Fibroblast of lung (primary cell): Measurements from ENCODE around the gene PACSIN2. TPM values are rescaled to one million over a fixed set of nuclear protein-coding genes. Genes with fewer than 3 reads are reported as not detected.

Experiments used
- DNase-seq, 2 donors: peaks; one replicate each; pipeline versions ENCODE4 v3.0.0 to v3.0.0-alpha.2; 2010; ENCODE audit warnings: low read depth in 2 of 2
- H2AFZ ChIP-seq: 2 replicates; pipeline ENCODE4 v1.5.1; 2012; ENCODE audit warnings: low read length, control low read depth, inconsistent platforms
- H3K27ac ChIP-seq: 2 replicates; pipeline ENCODE4 v1.5.1; 2011; ENCODE audit warnings: low read length, control low read depth; ENCODE audit not compliant: insufficient read depth
- H3K27me3 ChIP-seq: 2 replicates; pipeline ENCODE4 v1.5.1; 2011; ENCODE audit warnings: mild to moderate bottlenecking, low read length; ENCODE audit not compliant: control insufficient read depth, insufficient read depth
- H3K36me3 ChIP-seq: 2 replicates; pipeline ENCODE4 v1.5.1; 2011; ENCODE audit warnings: low read length; ENCODE audit not compliant: control insufficient read depth, insufficient read depth
- H3K4me1 ChIP-seq: 2 replicates; pipeline ENCODE4 v1.5.1; 2011; ENCODE audit warnings: low read length; ENCODE audit not compliant: control insufficient read depth, insufficient read depth; ENCODE audit errors: extremely low read depth
- H3K4me2 ChIP-seq: 2 replicates; pipeline ENCODE4 v1.5.1; 2011; ENCODE audit warnings: low read length, control low read depth; ENCODE audit not compliant: insufficient read depth; ENCODE audit errors: extremely low read depth
- H3K4me3 ChIP-seq, 4 experiments: fragments of 200-600 bp in 1 of 4; sonication (generic) in 1 of 4; replicated peaks in 1 of 4; 2 replicates each; pipeline ENCODE4 v1.5.1; 2011 to 2016; ENCODE audit warnings: low read length in 4 of 4, low read depth in 3 of 4, mild to moderate bottlenecking in 3 of 4, control low read depth in 2 of 4, inconsistent platforms in 1 of 4, mixed read lengths in 1 of 4; ENCODE audit not compliant: insufficient read depth in 1 of 4; ENCODE audit errors: control extremely low read depth in 1 of 4
- H3K79me2 ChIP-seq: 2 replicates; pipeline ENCODE4 v1.5.1; 2012; ENCODE audit warnings: mild to moderate bottlenecking, low read length, inconsistent platforms; ENCODE audit not compliant: control insufficient read depth, insufficient read depth
- H3K9ac ChIP-seq: 2 replicates; pipeline ENCODE4 v1.5.1; 2011; ENCODE audit warnings: mild to moderate bottlenecking, low read length, control low read depth; ENCODE audit not compliant: insufficient read depth
- H3K9me3 ChIP-seq: 2 replicates; pipeline ENCODE4 v1.5.1; 2012; ENCODE audit warnings: low read depth, low read length; ENCODE audit not compliant: control insufficient read depth, insufficient read depth
- H4K20me1 ChIP-seq: 2 replicates; pipeline ENCODE4 v1.5.1; 2011; ENCODE audit warnings: low read length; ENCODE audit not compliant: control insufficient read depth, insufficient read depth; ENCODE audit errors: extremely low read depth
- CTCF ChIP-seq, 2 donors: IDR thresholded peaks in 1 of 2; conservative IDR thresholded peaks in 1 of 2; 1 replicate in 1 of 2; 2 replicates in 1 of 2; pipeline ENCODE4 v1.5.1; 2011 to 2012; ENCODE audit warnings: low read length in 2 of 2, control low read depth in 1 of 2, inconsistent platforms in 1 of 2, low read depth in 1 of 2, mild to moderate bottlenecking in 1 of 2
- EZH2 ChIP-seq: IDR thresholded peaks from 2 replicates; pipeline ENCODE4 v1.5.1; 2012; ENCODE audit warnings: low read length, control low read depth, mild to moderate bottlenecking; ENCODE audit errors: missing control alignments
- polyA plus RNA-seq, 2 donors: library from polyadenylated mRNA; depleted of rRNA in 1 of 2; stranded (reverse) in 1 of 2; unstranded in 1 of 2; fragments of >200 nt; gene quantifications; 2 replicates each; pipeline ENCODE4 v1.2.1, GENCODE V29; 2011 to 2012; ENCODE audit warnings: missing spikeins in 1 of 2
- total RNA-seq: library from RNA; depleted of rRNA; stranded (reverse); fragments of >200 nt; gene quantifications from 2 replicates; pipeline ENCODE4 v1.2.1, GENCODE V29; 2014

PACSIN2 gene
- total and polyA plus RNA-seq, 2 donors (not counting 1 experiment from before 2014, with no cell fraction given) = 30.1 to 41.4 TPM

DNA sequence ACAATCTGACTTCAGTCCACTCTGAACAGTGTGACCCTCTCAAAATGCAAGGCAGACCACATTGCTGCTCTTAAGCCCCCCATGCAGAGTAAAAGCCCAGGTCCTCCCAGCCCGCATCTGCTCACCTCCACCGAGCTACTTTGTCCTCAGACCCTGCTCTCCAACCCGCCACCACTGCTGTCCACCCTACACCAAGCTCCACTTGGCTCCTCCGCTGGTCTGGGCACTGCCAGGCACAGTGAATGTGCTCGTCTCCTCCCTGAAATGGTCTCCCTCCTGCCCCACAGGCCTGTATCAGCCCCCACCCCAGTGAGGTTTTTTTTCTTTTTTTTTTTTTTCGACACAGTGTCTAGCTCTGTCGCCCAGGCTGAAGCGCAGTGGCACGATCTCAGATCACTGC is 90.5 kb downstream of the PACSIN2 start:
- Histone ChIP-seq H3K9ac (no peak overlapping the region), H3K4me3 (no peak overlapping the region), H3K4me2 (no peak overlapping the region), H3K9me3 (no peaks in the 10 kb centered on the region), H4K20me1 (no peaks in the 10 kb centered on the region), H2AFZ (no peak overlapping the region), H3K27me3 (no peaks in the 10 kb centered on the region), H3K36me3 (no peaks in the 10 kb centered on the region), H3K4me1 (peaks cover 13% of the 10 kb centered on the region), H3K27ac (no peak overlapping the region), H3K79me2 (peaks cover 25% of the 10 kb centered on the region)
- DNase-seq = no peak
- no peak for TF ChIP-seq CTCF (conservative IDR thresholded peaks at IDR 0.05 in 1 of 2, IDR thresholded peaks at IDR 0.05 in 1 of 2; ENCODE audit: low read depth in 1 of 2, low read length in 2 of 2)
- no peak for TF ChIP-seq EZH2

GRCh38 chr22:42922374-42923191 is 92.4 kb downstream of the PACSIN2 start:
- no peak overlapping the region for H3K4me3 ChIP-seq
- H2AFZ ChIP-seq = no peak overlapping the region
- H3K9ac ChIP-seq = no peak overlapping the region
- H3K4me1 ChIP-seq = peaks cover 12% of the 10 kb centered on the region
- H3K9me3 ChIP-seq = no peaks in the 10 kb centered on the region
- H4K20me1 ChIP-seq = no peaks in the 10 kb centered on the region
- H3K36me3 ChIP-seq = no peaks in the 10 kb centered on the region
- peak overlapping the region; percentile 36 for H3K27ac ChIP-seq
- H3K4me2 ChIP-seq = no peak overlapping the region
- no peak for DNase-seq
- no peaks in the 10 kb centered on the region for H3K27me3 ChIP-seq
- no peak for TF ChIP-seq CTCF (conservative IDR thresholded peaks at IDR 0.05 in 1 of 2, IDR thresholded peaks at IDR 0.05 in 1 of 2; ENCODE audit: low read depth in 1 of 2, low read length in 2 of 2)
- no peak for TF ChIP-seq EZH2
- H3K79me2 ChIP-seq = peaks cover 11% of the 10 kb centered on the region

DNA sequence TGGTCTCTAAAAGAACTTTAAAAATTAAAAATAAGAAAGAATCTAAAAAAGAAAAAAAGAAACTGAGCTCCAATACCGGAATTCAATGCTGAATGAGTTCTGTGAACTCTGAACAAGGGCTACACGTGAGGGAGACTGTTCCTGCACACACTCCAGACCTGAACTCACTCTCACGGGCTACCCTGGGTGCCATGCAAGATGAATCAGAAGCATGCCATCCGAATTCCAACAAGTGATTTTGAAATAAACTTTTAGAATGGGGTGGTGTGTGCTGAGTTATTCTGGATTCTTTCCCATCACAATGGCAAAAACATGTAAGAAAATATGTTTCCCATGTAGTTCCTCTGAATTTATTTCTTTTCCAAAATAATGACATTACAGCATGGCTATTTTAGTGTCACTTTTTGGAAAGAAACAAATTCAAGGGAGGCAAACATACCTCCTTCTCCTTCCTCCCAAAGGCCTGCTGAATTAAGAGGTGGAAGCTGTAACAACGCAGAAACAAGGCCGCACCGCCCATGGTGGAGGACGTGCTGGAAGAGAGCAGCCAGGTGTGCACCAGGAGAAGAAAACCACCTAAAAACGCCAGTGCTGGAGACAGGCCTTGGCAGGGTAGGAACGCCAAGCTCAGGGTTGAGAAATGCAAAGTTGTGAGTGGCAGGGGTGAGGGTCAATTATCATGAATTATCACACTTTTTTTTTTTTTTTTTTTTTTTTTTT is 94.7 kb downstream of the PACSIN2 start:
- Histone ChIP-seq H3K36me3 (no peaks in the 10 kb centered on the region), H3K79me2 (peaks cover 13% of the 10 kb centered on the region), H2AFZ (no peak overlapping the region), H3K9me3 (no peaks in the 10 kb centered on the region), H3K9ac (no peak overlapping the region), H3K27me3 (no peaks in the 10 kb centered on the region), H3K4me3 (no peak overlapping the region), H4K20me1 (no peaks in the 10 kb centered on the region), H3K27ac (no peak overlapping the region), H3K4me2 (no peak overlapping the region), H3K4me1 (peaks cover 12% of the 10 kb centered on the region)
- peak in 1 of 2 donors; percentile 64 for DNase-seq
- TF ChIP-seq CTCF (conservative IDR thresholded peaks at IDR 0.05 in 1 of 2, IDR thresholded peaks at IDR 0.05 in 1 of 2; ENCODE audit: low read depth in 1 of 2, low read length in 2 of 2) (no peak), EZH2 (no peak)
